OCI-LY3 (cell line): ENCODE results near the gene ERBB4.

Experiments
- CTCF ChIP-seq: fragments of 200-600, 300-600 bp; sonication (generic); IDR thresholded peaks from 2 replicates; pipeline ENCODE4 v1.5.1; 2014; ENCODE audit warnings: antibody characterized with exemption, low read length, low read depth
- EZH2phosphoT487 ChIP-seq: fragments of 200-600 bp; shearing (Covaris generic); IDR thresholded peaks from 2 replicates; pipeline ENCODE4 v1.6.1; 2018; ENCODE audit warnings: antibody characterized with exemption, mixed run types, low read depth

GRCh38 chr2:212154477-212154878, 384.1 kb downstream of the ERBB4 start:
- TF ChIP-seq CTCF (no peak), EZH2phosphoT487 (no peak)
